Panc1 (cell line): Measurements from ENCODE around the gene PIGO. TPM values are rescaled to one million over a fixed set of nuclear protein-coding genes. Genes with fewer than 3 reads are reported as not detected.
A peak's percentile ranks its signal among the peaks of the same experiment; 100 is the strongest.

Experiments used
- ATAC-seq: fragments of 200-7000 bp; cut with Tn5 transposase; 2 replicates; pipeline ENCODE4 v1.9.1; 2020; ENCODE audit warnings: mild to moderate bottlenecking, moderate library complexity
- BruUV-seq: library from RNA; stranded (reverse); fragments of 400-500 nt; replicated peaks from 2 replicates; lab custom pipeline; 2021; lab: Mats Ljungman, UMichigan
- CTCF ChIA-PET: fragments of 300-600 bp; sonication (Branson Sonifier 250); formaldehyde crosslinking; loops from one replicate; lab custom pipeline; 2022; ENCODE audit warnings: antibody characterized with exemption; lab: Charles Lee
- POLR2A ChIA-PET: fragments of 300-600 bp; sonication (Branson Sonifier 250); formaldehyde crosslinking; loops from one replicate; lab custom pipeline; 2022; ENCODE audit warnings: antibody characterized with exemption; lab: Charles Lee
- DNase-seq: peaks from one replicate; pipeline ENCODE4 v3.0.0-alpha.2; 2010; ENCODE audit warnings: low read depth, low spot score
- H3K27ac ChIP-seq: 2 replicates; pipeline ENCODE4 v1.5.1; 2011; ENCODE audit warnings: mild to moderate bottlenecking, low read length, inconsistent platforms
- H3K27me3 ChIP-seq: fragments of 200-500 bp; sonication (Bioruptor generic); 2 replicates; pipeline ENCODE4 v1.6.0; 2014; ENCODE audit warnings: low read length, inconsistent platforms; ENCODE audit not compliant: control insufficient read depth, insufficient read depth
- H3K36me3 ChIP-seq: fragments of 200-500 bp; sonication (Bioruptor generic); 2 replicates; pipeline ENCODE4 v1.5.1; 2014; ENCODE audit warnings: inconsistent platforms, mild to moderate bottlenecking, low read length, moderate library complexity; ENCODE audit not compliant: control insufficient read depth, insufficient read depth
- H3K4me1 ChIP-seq: 2 replicates; pipeline ENCODE4 v1.5.1; 2011; ENCODE audit warnings: inconsistent platforms, mild to moderate bottlenecking, low read length, moderate library complexity; ENCODE audit not compliant: control insufficient read depth, insufficient read depth
- H3K4me3 ChIP-seq, 2 experiments: 2 replicates each; pipeline ENCODE4 v1.5.1; 2011 to 2012; ENCODE audit warnings: low read depth in 2 of 2, low read length in 2 of 2, mild to moderate bottlenecking in 2 of 2, inconsistent platforms in 1 of 2, moderate library complexity in 1 of 2
- H3K9me3 ChIP-seq: fragments of 200-500 bp; sonication (Bioruptor generic); 2 replicates; pipeline ENCODE4 v1.5.1; 2014; ENCODE audit warnings: low read depth, mild to moderate bottlenecking, inconsistent platforms, low read length, moderate library complexity; ENCODE audit not compliant: control insufficient read depth, insufficient read depth
- CTCF ChIP-seq: fragments of 450-650 bp; IDR thresholded peaks from 2 replicates; pipeline ENCODE4 v1.5.1; 2017; ENCODE audit warnings: mild to moderate bottlenecking
- POLR2AphosphoS5 ChIP-seq: IDR thresholded peaks from 2 replicates; pipeline ENCODE4 v1.6.1; 2012; ENCODE audit warnings: mild to moderate bottlenecking, low read depth, low read length, moderate library complexity
- REST ChIP-seq, 2 experiments: IDR thresholded peaks; 2 replicates each; pipeline ENCODE4 v1.6.1; 2011 to 2012; ENCODE audit warnings: low read depth in 2 of 2, control low read depth in 1 of 2, low read length in 1 of 2, mild to moderate bottlenecking in 1 of 2, moderate library complexity in 1 of 2; ENCODE audit not compliant: insufficient read depth in 1 of 2
- SIN3A ChIP-seq: IDR thresholded peaks from 2 replicates; pipeline ENCODE4 v1.6.1; 2012; ENCODE audit warnings: low read depth, mild to moderate bottlenecking, low read length, moderate library complexity, borderline replicate concordance; ENCODE audit not compliant: insufficient read depth
- TCF7L2 ChIP-seq: IDR thresholded peaks from 2 replicates; pipeline ENCODE4 v1.6.1; 2011; ENCODE audit warnings: mild to moderate bottlenecking, low read depth, low read length, inconsistent platforms
- in situ Hi-C: cut with HindIII; loops from 2 replicates; pipeline ENCODE4 v1.10.0; 2016; ENCODE audit warnings: low sequenced_read_pairs, low pct_unique_long_range_greater_than_20kb
- intact Hi-C: fragments of 100-400 bp; cut with micrococcal nuclease; formaldehyde crosslinking; loops from one replicate; pipeline ENCODE4 v1.10.0; 2022; ENCODE audit not compliant: unreplicated experiment
- total RNA-seq: library from RNA; stranded (reverse); gene quantifications from one replicate; pipeline ENCODE4 v1.2.1, GENCODE V29; 2021; ENCODE audit not compliant: unreplicated experiment

Gene PIGO
- total RNA-seq, 1 experiment from 2014 or later: 58.7 TPM

- Histone ChIP-seq H3K4me3 (peak overlapping the region; percentile 86 to 87), H3K36me3 (no peaks in the 10 kb centered on the region), H3K4me1 (peaks cover 7% of the 10 kb centered on the region), H3K27ac (peak overlapping the region; percentile 90), H3K27me3 (no peaks in the 10 kb centered on the region), H3K9me3 (no peaks in the 10 kb centered on the region)
- DNase-seq (no peak), ATAC-seq (no peak)
- BruUV-seq: no TSS peak
- POLR2A ChIA-PET: interaction anchor here (1.0 kb wide), 1 partner anchor 24 kb away, joined by 3 read pairs; the partner anchor contains the start of gene STOML2
- in situ Hi-C loops: no loop called here
- intact Hi-C loops: no loop called here
- TF ChIP-seq POLR2AphosphoS5: no peak
- TF ChIP-seq SIN3A: no peak
- TF ChIP-seq REST (IDR thresholded peaks at IDR 0.05; ENCODE audit: insufficient read depth in 1 of 2, low read depth in 2 of 2, low read length in 1 of 2): no peak
- TF ChIP-seq CTCF: no peak
- no peak for TF ChIP-seq TCF7L2
- CTCF ChIA-PET: interaction anchor here (1.1 to 1.5 kb wide), 2 partner anchors 18 to 28 kb away, joined by 4 read pairs; no protein-coding TSS in a partner anchor
These were observed 17.4 kb downstream of the PIGO start for GRCh38 chr9:35079041-35079425.

DNA sequence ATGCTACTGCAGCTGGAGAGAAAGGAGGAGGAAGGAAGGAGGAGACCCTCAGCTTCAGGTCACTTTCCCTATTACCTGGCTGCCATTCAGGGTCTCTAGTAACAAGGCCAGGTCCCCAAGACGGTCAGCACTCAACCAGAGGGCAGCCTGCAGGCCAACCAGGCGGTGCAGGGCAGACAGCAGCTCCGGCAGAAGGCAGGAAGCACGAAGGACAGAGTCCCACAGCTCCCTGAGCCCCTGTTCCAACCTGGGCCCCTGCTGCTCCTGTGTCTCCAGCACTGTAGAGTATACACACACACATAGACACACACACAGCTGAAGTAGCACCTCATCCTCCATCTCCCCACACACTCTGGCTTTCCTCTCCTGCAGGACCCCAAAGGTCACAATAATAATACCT is 18.3 kb downstream of the PIGO start:
- in situ Hi-C loops: no loop called here
- no peaks in the 10 kb centered on the region for H3K36me3 ChIP-seq
- ChIA-PET POLR2A (interaction anchor here (0.6 kb wide), 1 partner anchor 17 kb away, joined by 3 read pairs; no protein-coding TSS in a partner anchor), CTCF (interaction anchor here (0.6 to 0.7 kb wide), 2 partner anchors 17 to 60 kb away, joined by 3 to 7 read pairs; no protein-coding TSS in a partner anchor)
- H3K27me3 ChIP-seq: no peaks in the 10 kb centered on the region
- TF ChIP-seq REST (IDR thresholded peaks at IDR 0.05; ENCODE audit: insufficient read depth in 1 of 2, low read depth in 2 of 2, low read length in 1 of 2) (no peak), CTCF (no peak), POLR2AphosphoS5 (no peak), SIN3A (no peak), TCF7L2 (no peak)
- H3K4me1 ChIP-seq: peaks cover 9% of the 10 kb centered on the region
- H3K9me3 ChIP-seq: no peaks in the 10 kb centered on the region
- intact Hi-C loops: no loop called here
- DNase-seq (no peak), ATAC-seq (no peak)
- H3K4me3 ChIP-seq: peak overlapping the region; percentile 86 to 87
- no TSS peak for BruUV-seq
- peak overlapping the region; percentile 90 for H3K27ac ChIP-seq
